Measurements from ENCODE around the gene HSPA6.
"Not testable (repeated sequence)": the region's sequence is repeated elsewhere in the genome, so short reads cannot be mapped to it uniquely, and the experiment has no call there.

Gene HSPA6

DNA sequence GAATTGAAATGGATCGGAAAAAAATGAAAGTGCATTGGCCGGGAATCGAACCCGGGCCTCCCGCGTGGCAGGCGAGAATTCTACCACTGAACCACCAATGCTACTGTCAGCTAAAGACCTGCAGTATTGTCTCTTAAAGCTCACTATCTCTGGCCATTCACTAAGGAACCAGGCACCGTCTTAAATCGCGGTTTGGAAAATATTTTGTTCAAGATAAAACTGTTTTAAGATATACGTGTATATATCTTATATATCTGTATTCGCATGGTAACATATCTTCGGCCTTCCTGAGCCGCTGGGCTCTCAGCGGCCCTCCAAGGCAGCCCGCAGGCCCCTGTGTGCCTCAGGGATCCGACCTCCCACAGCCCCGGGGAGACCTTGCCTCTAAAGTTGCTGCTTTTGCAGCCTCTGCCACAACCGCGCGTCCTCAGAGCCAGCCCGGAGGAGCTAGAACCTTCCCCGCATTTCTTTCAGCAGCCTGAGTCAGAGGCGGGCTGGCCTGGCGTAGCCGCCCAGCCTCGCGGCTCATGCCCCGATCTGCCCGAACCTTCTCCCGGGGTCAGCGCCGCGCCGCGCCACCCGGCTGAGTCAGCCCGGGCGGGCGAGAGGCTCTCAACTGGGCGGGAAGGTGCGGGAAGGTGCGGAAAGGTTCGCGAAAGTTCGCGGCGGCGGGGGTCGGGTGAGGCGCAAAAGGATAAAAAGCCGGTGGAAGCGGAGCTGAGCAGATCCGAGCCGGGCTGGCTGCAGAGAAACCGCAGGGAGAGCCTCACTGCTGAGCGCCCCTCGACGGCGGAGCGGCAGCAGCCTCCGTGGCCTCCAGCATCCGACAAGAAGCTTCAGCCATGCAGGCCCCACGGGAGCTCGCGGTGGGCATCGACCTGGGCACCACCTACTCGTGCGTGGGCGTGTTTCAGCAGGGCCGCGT is at the start of gene HSPA6:
HSPA6 (plus strand) TSS at position 724 of the 925 bp plus-strand sequence; CDS start at position 843, 119 bp downstream.
- H3K4me1 ChIP-seq (ENCODE audit: control insufficient read depth, insufficient read depth, low read length); H3K36me3 ChIP-seq (ENCODE audit: control insufficient read depth in 2 of 2, insufficient read depth in 2 of 2, low read length in 2 of 2); H3K27me3 ChIP-seq (ENCODE audit: control insufficient read depth in 1 of 2, insufficient read depth in 2 of 2, low read length in 2 of 2); H3K9me3 ChIP-seq (ENCODE audit: control insufficient read depth in 2 of 2, low read length in 2 of 2): not testable (repeated sequence)
- Histone ChIP-seq H3K9ac (ENCODE audit: low read length in 2 of 2) (peak within 1 kb of the TSS in 1 of 2 donors; percentile 76), H3K4me3 (ENCODE audit: low read length in 2 of 2) (peak within 1 kb of the TSS; percentile 78 to 80), H3K27ac (ENCODE audit: low read length) (peak within 1 kb of the TSS; percentile 58)

GRCh38 chr1:161477711-161478110 is 46.6 kb upstream of the HSPA6 start:
- H3K9ac ChIP-seq (ENCODE audit: low read length in 2 of 2); H3K9me3 ChIP-seq (ENCODE audit: control insufficient read depth in 2 of 2, low read length in 2 of 2); H3K36me3 ChIP-seq (ENCODE audit: control insufficient read depth in 2 of 2, insufficient read depth in 2 of 2, low read length in 2 of 2); H3K27ac ChIP-seq (ENCODE audit: low read length); H3K4me1 ChIP-seq (ENCODE audit: control insufficient read depth, insufficient read depth, low read length); H3K4me3 ChIP-seq (ENCODE audit: low read length in 2 of 2): not testable (repeated sequence)
- H3K27me3 ChIP-seq (ENCODE audit: control insufficient read depth in 1 of 2, insufficient read depth in 2 of 2, low read length in 2 of 2): peaks cover 17 to 27% of the 10 kb centered on the region in 2 donors

DNA sequence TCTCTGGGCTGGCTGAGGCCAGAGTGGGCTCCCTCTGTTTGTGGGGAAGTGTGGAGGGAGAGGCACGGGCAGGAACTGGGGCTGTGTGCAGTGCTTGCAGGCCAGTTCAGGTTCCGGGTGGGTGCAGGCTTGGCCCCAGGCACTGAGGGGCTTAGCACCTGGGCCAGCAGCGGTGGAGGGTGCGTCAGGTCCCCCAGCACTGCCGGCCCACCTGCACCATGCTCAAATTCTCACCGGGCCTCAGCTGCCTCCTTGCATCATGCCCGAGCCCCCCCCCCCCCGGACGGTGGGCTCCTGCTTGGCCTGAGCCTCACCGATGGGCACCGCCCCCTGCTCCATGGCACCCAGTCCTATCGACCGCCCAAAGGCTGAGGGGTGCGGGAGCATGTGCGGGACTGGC is 45.4 kb upstream of the HSPA6 start:
- H3K4me3 ChIP-seq (ENCODE audit: low read length in 2 of 2): no peak overlapping the region
- H3K27ac ChIP-seq (ENCODE audit: low read length): no peak overlapping the region
- H3K27me3 ChIP-seq (ENCODE audit: control insufficient read depth in 1 of 2, insufficient read depth in 2 of 2, low read length in 2 of 2): peaks cover 17 to 21% of the 10 kb centered on the region in 2 donors
- no peaks in the 10 kb centered on the region for H3K36me3 ChIP-seq (ENCODE audit: control insufficient read depth in 2 of 2, insufficient read depth in 2 of 2, low read length in 2 of 2)
- no peak overlapping the region for H3K9ac ChIP-seq (ENCODE audit: low read length in 2 of 2)
- H3K9me3 ChIP-seq (ENCODE audit: control insufficient read depth in 2 of 2, low read length in 2 of 2): no peaks in the 10 kb centered on the region
- no peaks in the 10 kb centered on the region for H3K4me1 ChIP-seq (ENCODE audit: control insufficient read depth, insufficient read depth, low read length)

DNA sequence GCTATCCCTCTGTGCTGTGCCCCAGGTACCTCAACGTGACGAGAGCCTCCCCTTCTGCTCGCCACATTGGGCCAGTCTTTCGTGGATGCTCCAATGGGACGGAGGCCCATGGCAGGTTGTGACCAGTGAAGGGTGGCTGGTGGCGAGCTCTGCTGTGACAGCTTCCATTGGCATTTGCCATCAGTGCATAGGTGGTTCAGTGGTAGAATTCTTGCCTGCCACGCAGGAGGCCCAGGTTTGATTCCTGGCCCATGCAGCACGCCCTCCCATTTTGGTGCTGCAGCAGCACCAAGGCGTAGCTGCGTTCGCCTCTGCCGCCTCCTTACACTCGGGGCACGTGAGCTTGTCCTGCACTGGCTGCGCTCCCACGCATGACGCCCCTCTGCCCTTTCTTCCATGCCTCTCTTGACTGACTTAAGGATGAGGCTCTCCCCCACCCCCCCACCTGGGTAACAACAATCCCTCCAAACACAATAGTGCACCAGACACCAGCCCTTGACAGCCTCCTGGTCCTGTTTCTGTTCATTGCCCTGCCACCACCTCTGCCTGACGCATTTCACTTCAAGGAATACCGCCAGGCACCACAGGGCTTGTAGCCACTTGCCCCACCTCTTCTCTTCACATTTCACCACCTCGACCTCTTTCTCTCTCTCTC is 43.8 kb upstream of the HSPA6 start:
- no peak overlapping the region for H3K27ac ChIP-seq (ENCODE audit: low read length)
- no peaks in the 10 kb centered on the region for H3K4me1 ChIP-seq (ENCODE audit: control insufficient read depth, insufficient read depth, low read length)
- no peak overlapping the region for H3K9ac ChIP-seq (ENCODE audit: low read length in 2 of 2)
- H3K9me3 ChIP-seq (ENCODE audit: control insufficient read depth in 2 of 2, low read length in 2 of 2): no peaks in the 10 kb centered on the region
- H3K36me3 ChIP-seq (ENCODE audit: control insufficient read depth in 2 of 2, insufficient read depth in 2 of 2, low read length in 2 of 2): no peaks in the 10 kb centered on the region
- peaks cover 19 to 21% of the 10 kb centered on the region in 2 donors for H3K27me3 ChIP-seq (ENCODE audit: control insufficient read depth in 1 of 2, insufficient read depth in 2 of 2, low read length in 2 of 2)
- no peak overlapping the region for H3K4me3 ChIP-seq (ENCODE audit: low read length in 2 of 2)

DNA sequence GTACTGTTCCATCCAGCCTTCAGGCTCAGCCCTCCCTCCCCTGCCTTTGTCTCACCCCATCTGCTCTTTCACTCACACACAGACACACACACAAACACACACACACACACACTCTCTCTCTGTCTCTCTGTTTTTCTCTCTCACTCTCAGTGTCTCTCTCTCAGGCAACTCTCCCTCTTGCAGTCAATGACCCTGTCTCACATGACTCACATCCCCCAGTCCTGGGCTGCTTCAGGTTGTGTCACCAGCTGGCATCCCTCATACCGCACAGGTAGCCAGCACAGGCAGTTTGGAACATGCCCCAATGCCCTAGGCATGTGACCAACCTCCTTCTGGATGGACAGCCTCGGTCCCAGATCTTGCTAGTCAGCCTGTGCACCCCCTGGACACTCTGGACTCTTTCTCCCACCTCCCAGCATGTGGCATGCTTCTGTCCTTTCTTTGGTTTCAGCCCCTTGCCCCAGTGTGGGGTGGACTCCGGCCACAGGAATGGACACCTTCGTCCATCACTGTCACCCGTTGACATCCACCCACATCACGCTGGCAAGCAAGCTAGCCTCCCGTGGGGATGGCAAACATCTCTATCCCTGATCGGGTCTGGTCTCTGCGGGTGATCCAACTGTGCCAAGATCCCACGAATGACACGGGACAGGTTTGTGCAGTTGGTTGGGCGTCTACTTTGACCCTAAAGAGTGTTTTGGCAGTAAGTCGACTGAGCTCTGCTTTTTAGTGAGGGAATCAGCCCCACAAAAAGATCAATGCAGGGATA is 42.5 kb upstream of the HSPA6 start:
- Histone ChIP-seq H3K27ac (ENCODE audit: low read length) (no peak overlapping the region), H3K9me3 (ENCODE audit: control insufficient read depth in 2 of 2, low read length in 2 of 2) (no peaks in the 10 kb centered on the region), H3K36me3 (ENCODE audit: control insufficient read depth in 2 of 2, insufficient read depth in 2 of 2, low read length in 2 of 2) (no peaks in the 10 kb centered on the region), H3K27me3 (ENCODE audit: control insufficient read depth in 1 of 2, insufficient read depth in 2 of 2, low read length in 2 of 2) (peaks cover 21 to 23% of the 10 kb centered on the region in 2 donors), H3K4me1 (ENCODE audit: control insufficient read depth, insufficient read depth, low read length) (no peaks in the 10 kb centered on the region), H3K9ac (ENCODE audit: low read length in 2 of 2) (no peak overlapping the region), H3K4me3 (ENCODE audit: low read length in 2 of 2) (no peak overlapping the region)

DNA sequence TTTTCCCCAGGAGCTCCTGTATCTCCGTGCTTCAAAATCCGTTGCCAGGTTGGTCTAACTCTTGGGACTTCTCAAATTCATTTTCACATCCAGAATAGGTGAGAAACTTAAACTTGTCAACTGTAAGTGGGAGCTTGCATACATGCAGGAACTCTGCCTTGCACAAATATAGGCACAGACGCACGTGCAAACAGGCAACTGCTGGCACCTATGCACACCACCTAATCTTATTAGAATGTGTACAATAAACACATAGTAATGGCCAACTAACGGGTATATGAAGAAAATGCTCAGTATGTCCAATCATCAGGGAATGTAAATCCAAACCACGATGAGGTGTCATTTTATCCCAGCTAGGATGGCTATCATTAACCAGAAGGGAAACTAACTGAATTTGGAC is 41.7 kb upstream of the HSPA6 start:
- H3K4me3 ChIP-seq (ENCODE audit: low read length in 2 of 2): no peak overlapping the region
- peaks cover 2% of the 10 kb centered on the region for H3K4me1 ChIP-seq (ENCODE audit: control insufficient read depth, insufficient read depth, low read length)
- H3K9me3 ChIP-seq (ENCODE audit: control insufficient read depth in 2 of 2, low read length in 2 of 2): no peaks in the 10 kb centered on the region
- H3K36me3 ChIP-seq (ENCODE audit: control insufficient read depth in 2 of 2, insufficient read depth in 2 of 2, low read length in 2 of 2): no peaks in the 10 kb centered on the region
- H3K27me3 ChIP-seq (ENCODE audit: control insufficient read depth in 1 of 2, insufficient read depth in 2 of 2, low read length in 2 of 2): peaks cover 21 to 23% of the 10 kb centered on the region in 2 donors
- H3K27ac ChIP-seq (ENCODE audit: low read length): no peak overlapping the region
- H3K9ac ChIP-seq (ENCODE audit: low read length in 2 of 2): no peak overlapping the region

DNA sequence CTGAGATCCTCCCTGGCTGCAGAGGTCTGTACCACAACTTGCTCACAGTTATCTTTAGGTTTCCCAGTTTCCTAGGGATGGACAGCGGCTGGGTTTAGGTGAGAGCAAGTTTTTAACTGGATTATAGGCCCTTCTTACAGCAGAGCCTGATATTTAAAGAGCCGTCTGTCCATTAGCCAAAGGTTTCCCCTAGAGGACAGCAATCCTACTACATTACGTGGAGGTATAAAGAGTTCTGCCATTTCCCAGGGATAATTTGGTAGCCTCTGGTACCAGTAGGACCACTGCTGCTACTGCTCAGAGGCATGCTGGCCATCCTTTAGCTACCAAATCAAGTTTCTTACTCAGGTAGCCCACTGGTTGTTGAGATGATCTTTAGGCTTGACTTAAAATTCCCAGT is 41.0 kb upstream of the HSPA6 start:
- Histone ChIP-seq H3K4me3 (ENCODE audit: low read length in 2 of 2) (no peak overlapping the region), H3K9ac (ENCODE audit: low read length in 2 of 2) (no peak overlapping the region), H3K36me3 (ENCODE audit: control insufficient read depth in 2 of 2, insufficient read depth in 2 of 2, low read length in 2 of 2) (no peaks in the 10 kb centered on the region), H3K9me3 (ENCODE audit: control insufficient read depth in 2 of 2, low read length in 2 of 2) (no peaks in the 10 kb centered on the region), H3K27ac (ENCODE audit: low read length) (no peak overlapping the region), H3K27me3 (ENCODE audit: control insufficient read depth in 1 of 2, insufficient read depth in 2 of 2, low read length in 2 of 2) (peaks cover 21 to 23% of the 10 kb centered on the region in 2 donors), H3K4me1 (ENCODE audit: control insufficient read depth, insufficient read depth, low read length) (peaks cover 2% of the 10 kb centered on the region)

DNA sequence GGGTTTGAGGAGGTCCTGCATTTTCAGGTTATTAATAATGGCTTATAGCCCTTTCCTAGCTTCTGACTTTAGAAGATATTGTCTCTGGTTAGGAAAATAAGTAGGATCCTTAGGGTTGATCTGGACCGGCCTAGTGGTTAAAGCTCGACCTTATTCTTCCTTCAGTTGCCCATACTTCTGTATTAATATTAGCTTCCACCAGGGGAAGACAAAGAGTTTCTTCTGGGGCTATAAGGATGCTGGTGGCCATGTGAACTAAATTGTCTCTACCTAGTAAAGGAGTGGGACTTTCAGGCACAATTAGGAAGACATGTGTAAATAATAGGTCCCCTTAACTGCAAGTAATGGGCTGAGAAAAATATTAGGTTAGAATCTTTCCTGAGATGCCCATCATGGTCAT is 39.7 kb upstream of the HSPA6 start:
- peaks cover 2% of the 10 kb centered on the region for H3K4me1 ChIP-seq (ENCODE audit: control insufficient read depth, insufficient read depth, low read length)
- H3K9ac ChIP-seq (ENCODE audit: low read length in 2 of 2): no peak overlapping the region
- no peaks in the 10 kb centered on the region for H3K9me3 ChIP-seq (ENCODE audit: control insufficient read depth in 2 of 2, low read length in 2 of 2)
- no peak overlapping the region for H3K27ac ChIP-seq (ENCODE audit: low read length)
- H3K4me3 ChIP-seq (ENCODE audit: low read length in 2 of 2): no peak overlapping the region
- H3K36me3 ChIP-seq (ENCODE audit: control insufficient read depth in 2 of 2, insufficient read depth in 2 of 2, low read length in 2 of 2): no peaks in the 10 kb centered on the region
- H3K27me3 ChIP-seq (ENCODE audit: control insufficient read depth in 1 of 2, insufficient read depth in 2 of 2, low read length in 2 of 2): peaks cover 28 to 29% of the 10 kb centered on the region in 2 donors

DNA sequence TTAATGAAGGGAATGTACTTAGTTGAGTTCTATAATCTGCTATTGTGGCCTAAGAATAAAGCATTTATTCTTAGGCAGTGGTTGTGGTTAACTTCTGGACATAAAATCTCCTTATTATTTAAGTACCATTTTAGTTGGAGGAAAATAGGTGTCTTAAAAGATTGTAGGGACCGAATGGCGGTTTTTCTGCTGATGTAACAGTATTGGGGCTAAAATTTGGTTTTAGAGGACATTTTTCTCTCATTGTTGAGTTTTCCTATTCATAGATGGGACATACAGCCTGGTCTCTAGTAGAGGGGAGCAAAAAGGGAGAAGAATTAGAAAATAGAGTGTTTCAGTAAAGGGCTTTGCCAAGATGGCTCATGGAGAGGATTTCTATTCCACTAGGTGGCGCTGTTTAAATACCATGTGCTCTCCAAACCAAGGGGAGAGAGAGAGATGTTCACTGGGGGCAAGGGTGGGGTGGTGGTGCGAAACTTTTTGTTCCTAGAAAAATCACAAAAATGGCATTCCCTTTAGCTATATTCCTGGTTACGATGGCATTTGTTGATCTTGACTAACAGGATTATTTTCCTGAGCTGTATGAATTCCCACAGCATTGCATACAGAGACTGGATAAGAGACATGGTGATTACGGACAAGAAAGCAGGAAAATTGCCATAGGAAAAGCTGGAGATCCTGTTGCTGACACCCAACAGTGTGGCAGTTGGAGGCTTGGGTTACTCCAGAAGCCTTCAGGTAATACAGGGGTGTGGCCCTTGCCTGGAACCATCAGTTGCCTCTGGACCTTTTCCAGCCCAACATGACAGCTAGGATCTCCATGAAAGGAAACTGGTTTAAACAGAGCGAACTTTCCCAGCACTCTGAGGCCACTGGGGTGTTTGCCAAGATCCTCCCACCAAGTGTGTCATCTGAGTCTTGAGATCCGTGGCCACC is 37.3 kb upstream of the HSPA6 start:
- H3K27me3 ChIP-seq (ENCODE audit: control insufficient read depth in 1 of 2, insufficient read depth in 2 of 2, low read length in 2 of 2): peaks cover 16 to 22% of the 10 kb centered on the region in 2 donors
- no peaks in the 10 kb centered on the region for H3K36me3 ChIP-seq (ENCODE audit: control insufficient read depth in 2 of 2, insufficient read depth in 2 of 2, low read length in 2 of 2)
- no peak overlapping the region for H3K27ac ChIP-seq (ENCODE audit: low read length)
- H3K4me1 ChIP-seq (ENCODE audit: control insufficient read depth, insufficient read depth, low read length): peaks cover 2% of the 10 kb centered on the region
- H3K9me3 ChIP-seq (ENCODE audit: control insufficient read depth in 2 of 2, low read length in 2 of 2): no peaks in the 10 kb centered on the region
- H3K9ac ChIP-seq (ENCODE audit: low read length in 2 of 2): peak overlapping the region in 1 of 2 donors; percentile 13
- H3K4me3 ChIP-seq (ENCODE audit: low read length in 2 of 2): peak overlapping the region in 1 of 2 donors; percentile 22

DNA sequence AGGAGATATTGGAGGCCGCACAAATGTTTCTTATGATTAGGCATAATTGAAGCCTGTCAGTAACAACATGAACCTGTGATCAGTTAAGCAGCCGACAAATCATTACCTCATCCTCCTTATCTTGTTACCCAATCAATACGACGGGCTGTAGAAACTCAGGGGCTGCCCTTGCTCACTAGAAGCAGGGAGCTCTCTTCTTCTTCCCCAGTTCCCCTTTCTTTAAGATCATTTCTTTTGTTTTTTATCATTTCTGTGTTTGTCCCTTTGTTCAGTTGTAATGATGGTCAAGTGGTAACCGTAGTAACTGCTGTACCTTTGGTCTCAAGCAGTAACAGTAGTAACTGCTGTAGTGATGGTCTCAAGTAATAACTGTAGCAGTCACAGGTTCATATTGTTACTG is 32.9 kb upstream of the HSPA6 start:
- Histone ChIP-seq H3K27me3 (ENCODE audit: control insufficient read depth in 1 of 2, insufficient read depth in 2 of 2, low read length in 2 of 2) (peaks cover 14 to 19% of the 10 kb centered on the region in 2 donors), H3K36me3 (ENCODE audit: control insufficient read depth in 2 of 2, insufficient read depth in 2 of 2, low read length in 2 of 2) (no peaks in the 10 kb centered on the region), H3K9ac (ENCODE audit: low read length in 2 of 2) (no peak overlapping the region)

More for the DNA sequence above, 32.9 kb upstream of the HSPA6 start:
- Histone ChIP-seq H3K27ac (ENCODE audit: low read length) (no peak overlapping the region), H3K4me3 (ENCODE audit: low read length in 2 of 2) (no peak overlapping the region), H3K9me3 (ENCODE audit: control insufficient read depth in 2 of 2, low read length in 2 of 2) (no peaks in the 10 kb centered on the region), H3K4me1 (ENCODE audit: control insufficient read depth, insufficient read depth, low read length) (peaks cover 2% of the 10 kb centered on the region)

Data from stomach smooth muscle (tissue), 2 donors.